Measurements from ENCODE around the gene SALL1.

DNA sequence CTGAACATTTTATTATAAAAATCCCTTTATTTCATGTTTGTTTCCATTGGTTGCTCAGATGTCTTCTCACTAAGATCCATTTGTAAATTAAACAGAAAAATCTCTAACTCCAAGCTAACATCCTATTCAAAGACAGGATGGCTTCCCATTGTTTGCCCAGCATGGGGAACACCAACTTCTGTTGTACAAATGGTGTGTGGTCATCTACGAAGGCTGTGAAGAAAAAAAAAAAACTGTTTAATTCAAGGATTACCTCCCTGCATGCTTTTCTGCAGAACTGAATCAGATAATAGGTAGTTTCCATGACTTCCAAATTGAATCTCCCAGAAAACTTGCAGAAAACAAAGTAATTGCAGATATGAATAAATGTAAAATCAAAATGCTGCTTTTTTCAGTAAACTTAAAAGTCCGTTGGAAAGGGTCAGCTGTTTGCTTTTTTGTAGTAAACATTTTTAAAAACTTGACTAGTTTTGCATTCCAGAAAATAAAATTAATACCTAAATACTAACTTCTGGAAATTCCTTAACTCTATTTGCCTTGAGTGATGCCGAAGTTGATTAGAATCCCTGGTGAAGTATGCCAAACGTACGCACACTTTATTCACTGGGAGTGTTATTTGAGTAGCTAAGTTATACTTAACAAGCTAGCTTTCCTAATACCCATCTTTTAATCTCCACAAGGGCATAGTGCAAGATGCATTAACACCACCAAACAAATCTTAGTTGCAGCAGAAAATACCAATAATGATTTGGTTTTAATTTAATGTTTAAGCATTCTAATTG is 7.7 kb downstream of the SALL1 start:
- TF ChIP-seq, protein P1, sequence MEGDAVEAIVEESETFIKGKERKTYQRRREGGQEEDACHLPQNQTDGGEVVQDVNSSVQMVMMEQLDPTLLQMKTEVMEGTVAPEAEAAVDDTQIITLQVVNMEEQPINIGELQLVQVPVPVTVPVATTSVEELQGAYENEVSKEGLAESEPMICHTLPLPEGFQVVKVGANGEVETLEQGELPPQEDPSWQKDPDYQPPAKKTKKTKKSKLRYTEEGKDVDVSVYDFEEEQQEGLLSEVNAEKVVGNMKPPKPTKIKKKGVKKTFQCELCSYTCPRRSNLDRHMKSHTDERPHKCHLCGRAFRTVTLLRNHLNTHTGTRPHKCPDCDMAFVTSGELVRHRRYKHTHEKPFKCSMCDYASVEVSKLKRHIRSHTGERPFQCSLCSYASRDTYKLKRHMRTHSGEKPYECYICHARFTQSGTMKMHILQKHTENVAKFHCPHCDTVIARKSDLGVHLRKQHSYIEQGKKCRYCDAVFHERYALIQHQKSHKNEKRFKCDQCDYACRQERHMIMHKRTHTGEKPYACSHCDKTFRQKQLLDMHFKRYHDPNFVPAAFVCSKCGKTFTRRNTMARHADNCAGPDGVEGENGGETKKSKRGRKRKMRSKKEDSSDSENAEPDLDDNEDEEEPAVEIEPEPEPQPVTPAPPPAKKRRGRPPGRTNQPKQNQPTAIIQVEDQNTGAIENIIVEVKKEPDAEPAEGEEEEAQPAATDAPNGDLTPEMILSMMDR (IDR thresholded peaks at IDR 0.05), result no peak
- TF ChIP-seq POLR2A (IDR thresholded peaks at IDR 0.05), result no peak

Data from uterus (tissue), 2 donors.